Measurements from ENCODE around the gene ZNF740.
"Not testable (repeated sequence)": the region's sequence is repeated elsewhere in the genome, so short reads cannot be mapped to it uniquely, and the experiment has no call there.

The ZNF740 gene

DNA sequence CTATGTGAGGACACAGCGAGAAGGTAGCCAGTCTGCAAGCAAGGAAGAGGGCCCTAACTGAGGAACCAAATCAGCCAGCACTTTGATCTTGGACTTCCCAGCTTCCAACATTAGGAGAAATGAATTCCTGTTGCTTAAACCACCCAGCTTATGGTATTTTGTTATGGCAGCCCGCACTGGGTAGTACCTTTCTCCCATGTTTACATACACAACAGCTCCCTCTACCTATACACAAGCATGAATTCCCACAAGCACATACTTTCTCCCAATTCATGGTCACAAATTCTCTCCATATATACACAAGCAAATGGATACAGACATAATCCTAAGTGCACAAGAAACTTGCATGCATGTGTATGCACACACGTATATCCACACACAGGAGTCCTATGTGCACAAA lies 19.2 kb downstream of the ZNF740 start:
- DNase-seq (ENCODE audit: low read depth), result no peak
- TF ChIP-seq, protein P1, sequence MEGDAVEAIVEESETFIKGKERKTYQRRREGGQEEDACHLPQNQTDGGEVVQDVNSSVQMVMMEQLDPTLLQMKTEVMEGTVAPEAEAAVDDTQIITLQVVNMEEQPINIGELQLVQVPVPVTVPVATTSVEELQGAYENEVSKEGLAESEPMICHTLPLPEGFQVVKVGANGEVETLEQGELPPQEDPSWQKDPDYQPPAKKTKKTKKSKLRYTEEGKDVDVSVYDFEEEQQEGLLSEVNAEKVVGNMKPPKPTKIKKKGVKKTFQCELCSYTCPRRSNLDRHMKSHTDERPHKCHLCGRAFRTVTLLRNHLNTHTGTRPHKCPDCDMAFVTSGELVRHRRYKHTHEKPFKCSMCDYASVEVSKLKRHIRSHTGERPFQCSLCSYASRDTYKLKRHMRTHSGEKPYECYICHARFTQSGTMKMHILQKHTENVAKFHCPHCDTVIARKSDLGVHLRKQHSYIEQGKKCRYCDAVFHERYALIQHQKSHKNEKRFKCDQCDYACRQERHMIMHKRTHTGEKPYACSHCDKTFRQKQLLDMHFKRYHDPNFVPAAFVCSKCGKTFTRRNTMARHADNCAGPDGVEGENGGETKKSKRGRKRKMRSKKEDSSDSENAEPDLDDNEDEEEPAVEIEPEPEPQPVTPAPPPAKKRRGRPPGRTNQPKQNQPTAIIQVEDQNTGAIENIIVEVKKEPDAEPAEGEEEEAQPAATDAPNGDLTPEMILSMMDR (IDR thresholded peaks at IDR 0.05; ENCODE audit: low read depth, low read length, missing control alignments), result no peak
- no peak overlapping the region; the same call in 1 of the 2 replicates for H3K4me3 ChIP-seq (ENCODE audit: low read depth, low read length)

DNA sequence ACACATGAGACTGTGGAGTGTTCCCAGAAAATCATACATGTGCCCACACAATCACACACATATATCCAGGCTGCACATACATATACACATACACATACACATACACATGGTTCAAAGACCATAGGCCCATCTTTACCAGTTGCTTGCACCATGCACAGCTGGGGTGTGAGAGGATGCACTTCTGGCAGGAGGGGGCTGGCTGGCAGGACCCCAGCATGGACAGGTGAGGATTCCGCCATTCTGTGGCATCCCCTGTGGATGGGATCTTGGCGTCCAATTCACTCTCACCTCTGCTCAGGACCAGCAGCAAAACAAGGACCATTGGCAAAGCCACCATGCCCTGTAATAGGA lies 19.6 kb downstream of the ZNF740 start:
- TF ChIP-seq, protein P1 (IDR thresholded peaks at IDR 0.05; ENCODE audit: low read depth, low read length, missing control alignments), result no peak
- no peak for DNase-seq (ENCODE audit: low read depth)

DNA sequence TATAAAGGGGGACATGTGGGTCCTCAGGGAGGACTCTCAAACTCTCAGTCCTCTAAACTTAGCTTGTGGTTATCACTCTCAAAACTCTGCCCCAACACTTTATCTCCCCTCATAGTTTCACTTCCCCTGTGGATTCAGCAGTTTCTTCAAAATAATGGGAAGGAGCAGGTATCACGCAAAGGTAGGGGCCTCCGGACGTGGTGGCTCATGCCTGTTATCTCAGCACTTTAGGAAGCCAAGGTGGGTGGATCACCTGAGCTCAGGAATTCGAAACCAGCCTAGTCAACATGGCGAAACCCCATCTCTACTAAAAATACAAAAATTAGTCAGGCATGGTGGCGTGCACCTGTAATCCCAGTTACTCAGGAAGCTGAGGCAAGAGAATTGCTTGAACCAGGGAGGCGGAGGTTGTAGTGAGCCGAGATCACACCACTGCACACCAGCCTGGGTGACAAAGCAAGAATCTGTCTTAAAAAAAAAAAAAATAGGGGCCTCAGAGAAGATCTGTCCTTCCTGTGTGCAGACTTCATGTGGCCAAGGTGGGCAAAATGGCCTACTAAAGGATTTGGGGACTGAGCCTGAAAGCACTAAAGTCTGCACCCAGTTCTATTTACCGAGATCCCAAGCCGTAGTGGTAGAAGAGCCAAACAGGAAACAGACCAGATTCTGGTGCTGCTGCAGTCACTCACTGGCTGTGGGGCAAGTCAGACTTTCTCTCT lies 20.1 kb downstream of the ZNF740 start:
- peak overlapping the region; percentile 5; the same call in 1 of the 2 replicates for H3K4me3 ChIP-seq (ENCODE audit: low read depth, low read length)
- TF ChIP-seq, protein P1 (IDR thresholded peaks at IDR 0.05; ENCODE audit: low read depth, low read length, missing control alignments), result no peak
- DNase-seq (ENCODE audit: low read depth), result peak; percentile 83

More for the DNA sequence above, 19.6 kb downstream of the ZNF740 start:
- peak overlapping the region; percentile 5 for H3K4me3 ChIP-seq (ENCODE audit: low read depth, low read length)

DNA sequence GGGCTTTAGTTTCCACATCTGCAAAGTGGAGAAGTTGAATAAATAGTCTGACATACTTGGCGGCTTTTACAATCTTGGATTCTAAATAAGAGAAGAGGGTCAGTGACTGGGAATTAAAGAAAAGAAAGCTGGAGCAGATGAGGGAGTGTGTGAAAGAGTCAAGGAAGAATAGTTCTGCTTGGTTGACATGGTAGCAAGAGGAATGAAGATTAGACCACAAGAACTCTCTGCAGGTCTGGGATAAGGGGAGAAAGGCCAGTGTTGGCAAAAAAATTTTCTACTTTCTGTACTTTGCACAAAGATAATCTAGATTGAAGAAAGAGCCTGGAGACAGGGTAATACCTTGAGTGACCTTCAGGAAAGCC lies 20.6 kb downstream of the ZNF740 start:
- peak overlapping the region; percentile 28; the same call in 1 of the 2 replicates for H3K4me3 ChIP-seq (ENCODE audit: low read depth, low read length)
- no peak for DNase-seq (ENCODE audit: low read depth)
- TF ChIP-seq, protein P1 (IDR thresholded peaks at IDR 0.05; ENCODE audit: low read depth, low read length, missing control alignments), result no peak

DNA sequence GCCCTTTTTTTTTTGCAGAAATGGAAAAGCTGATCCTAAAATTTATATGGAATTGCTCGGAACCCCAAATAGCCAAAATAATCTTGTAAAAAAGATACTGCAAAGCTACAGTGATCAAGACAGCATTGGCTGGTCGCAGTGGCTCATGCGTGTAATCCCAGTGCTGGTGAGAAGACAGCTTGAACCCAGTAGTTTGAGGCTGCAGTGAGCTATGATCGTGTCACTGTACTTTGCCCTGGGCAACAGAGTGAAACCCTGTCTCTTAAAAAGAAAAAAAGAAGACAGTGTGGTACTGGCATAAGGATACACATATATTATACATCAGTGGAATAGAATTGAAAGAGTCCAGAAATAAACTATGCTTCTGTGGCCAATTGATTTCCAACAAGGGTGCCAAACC lies 21.1 kb downstream of the ZNF740 start:
- H3K4me3 ChIP-seq (ENCODE audit: low read depth, low read length), result peak overlapping the region; percentile 28
- TF ChIP-seq, protein P1 (IDR thresholded peaks at IDR 0.05; ENCODE audit: low read depth, low read length, missing control alignments), result no peak
- DNase-seq (ENCODE audit: low read depth), result no peak

DNA sequence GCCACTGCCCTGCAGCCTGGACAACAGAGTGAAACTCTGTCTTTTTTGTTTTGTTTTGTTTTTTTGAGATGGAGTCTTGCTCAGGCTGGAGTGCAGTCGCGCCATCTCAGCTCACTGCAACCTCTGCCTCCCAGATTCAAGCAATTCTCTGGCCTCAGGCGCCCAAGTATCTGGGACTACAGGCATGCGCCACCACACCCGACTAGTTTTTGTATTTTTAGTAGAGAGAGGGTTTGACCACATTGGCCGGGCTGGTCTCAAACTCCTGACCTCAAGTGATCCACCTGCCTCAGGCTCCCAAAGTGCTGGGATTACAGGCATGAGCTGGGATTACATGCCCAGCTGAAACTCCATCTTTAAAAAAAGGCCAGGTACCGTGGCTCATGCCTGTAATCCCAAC lies 21.8 kb downstream of the ZNF740 start:
- H3K4me3 ChIP-seq (ENCODE audit: low read depth, low read length), result peak overlapping the region; percentile 34
- not testable (repeated sequence) for DNase-seq (ENCODE audit: low read depth)

DNA sequence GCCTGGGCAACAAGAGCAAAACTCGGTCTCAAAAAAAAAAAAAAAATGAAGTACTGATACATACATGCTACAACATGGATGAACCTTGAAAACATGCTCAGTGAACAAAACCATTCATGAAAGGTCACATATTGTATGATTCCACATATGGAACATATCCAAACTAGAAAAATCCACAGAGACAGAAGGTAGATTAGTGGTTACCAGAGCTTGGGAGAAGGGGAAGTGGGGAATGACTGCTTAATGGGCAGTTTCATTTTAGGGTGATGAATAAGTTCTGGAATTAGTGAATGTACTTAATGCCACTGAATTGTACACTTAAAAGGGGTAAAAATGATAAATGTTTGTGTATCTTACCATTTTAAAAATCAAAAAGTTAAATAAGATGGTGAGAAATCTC lies 23.8 kb downstream of the ZNF740 start:
- TF ChIP-seq, protein P1 (IDR thresholded peaks at IDR 0.05; ENCODE audit: low read depth, low read length, missing control alignments), result no peak
- no peak for DNase-seq (ENCODE audit: low read depth)
- peak overlapping the region; percentile 75 for H3K4me3 ChIP-seq (ENCODE audit: low read depth, low read length)
